Breast epithelium (tissue), 3 donors: ENCODE data around the gene KRT79.

ENCODE experiments used
- CTCF ChIP-seq, 3 donors: fragments of 450-650 bp; IDR thresholded peaks; one replicate each; pipeline ENCODE4 v1.5.1; 2016 to 2017; ENCODE audit warnings: antibody characterized with exemption in 3 of 3, mild to moderate bottlenecking in 3 of 3, moderate library complexity in 3 of 3
- POLR2A ChIP-seq: fragments of 450-650 bp; IDR thresholded peaks from one replicate; pipeline ENCODE4 v1.6.1; 2016; ENCODE audit warnings: antibody characterized with exemption, mild to moderate bottlenecking, moderate library complexity

- no peak for TF ChIP-seq POLR2A
- no peak for TF ChIP-seq CTCF (IDR thresholded peaks at IDR 0.05)
Measured at GRCh38 chr12:52806169-52806811, 27.8 kb downstream of the KRT79 start.
